HepG2 (cell line): ENCODE data around the gene NEUROG2. TPM values are rescaled to one million over a fixed set of nuclear protein-coding genes. Genes with fewer than 3 reads are reported as not detected.

Experiments
- ATAC-seq: fragments of 200-7000 bp; cut with Tn5 transposase; 3 replicates; pipeline ENCODE4 v1.9.1; 2020; ENCODE audit warnings: mild to moderate bottlenecking, moderate library complexity
- BruUV-seq: library from RNA; stranded (reverse); fragments of 400-500 nt; replicated peaks from 2 replicates; lab custom pipeline; 2021; lab: Mats Ljungman, UMichigan
- CTCF ChIA-PET: fragments of 300-600 bp; formaldehyde crosslinking; extraction: SDS; loops from one replicate; lab custom pipeline; 2021; ENCODE audit warnings: low total read pairs, inconsistent platforms, low intra/inter-chr PET ratio; lab: Yijun Ruan, JAX
- POLR2A ChIA-PET: fragments of 350-600 bp; sonication (Branson Sonifier 250); formaldehyde crosslinking; loops from one replicate; lab custom pipeline; 2020; ENCODE audit warnings: antibody characterized with exemption, inconsistent platforms; lab: Yijun Ruan, JAX
- DNase-seq: peaks from one replicate; pipeline ENCODE4 v3.0.0-alpha.2; 2015; ENCODE audit warnings: low spot score
- FAIRE-seq: peaks from 3 replicates; lab custom pipeline; 2011; peaks lifted over from hg19 to GRCh38; lab: Jason Lieb, UNC
- H2AFZ ChIP-seq: one replicate; pipeline ENCODE4 v1.6.1; 2011; ENCODE audit warnings: low read length, inconsistent platforms
- H3K27ac ChIP-seq: fragments of 300-600 bp; 3 replicates; pipeline ENCODE4 v1.8.0; 2011; ENCODE audit warnings: mixed run types, mild to moderate bottlenecking, mixed read lengths, low read length, inconsistent platforms; ENCODE audit not compliant: insufficient read depth; ENCODE audit errors: extremely low read length
- H3K27me3 ChIP-seq, 2 experiments: fragments of 200-600 bp in 1 of 2; 2 replicates in 1 of 2; 3 replicates in 1 of 2; pipeline versions ENCODE4 v1.6.0 to v1.8.0; 2011; ENCODE audit warnings: low read length in 2 of 2, mild to moderate bottlenecking in 2 of 2, moderate library complexity in 2 of 2, inconsistent platforms in 1 of 2; ENCODE audit not compliant: insufficient read depth in 2 of 2, control insufficient read depth in 1 of 2
- H3K36me3 ChIP-seq, 2 experiments: fragments of 200-600 bp in 1 of 2; replicated peaks in 1 of 2; 2 replicates in 1 of 2; 3 replicates in 1 of 2; pipeline versions ENCODE4 v1.5.1 to v1.8.0; 2011; ENCODE audit warnings: low read length in 2 of 2, inconsistent platforms in 1 of 2; ENCODE audit not compliant: insufficient read depth in 2 of 2, control insufficient read depth in 1 of 2
- H3K4me1 ChIP-seq: 2 replicates; pipeline ENCODE4 v1.5.1; 2012; ENCODE audit warnings: low read length, inconsistent platforms; ENCODE audit not compliant: insufficient read depth
- H3K4me2 ChIP-seq: 2 replicates; pipeline ENCODE4 v1.6.0; 2011; ENCODE audit warnings: low read depth, low read length, inconsistent platforms
- H3K4me3 ChIP-seq, 3 experiments: fragments of 200-600 bp in 1 of 3; sonication (generic), shearing (Covaris generic) in 1 of 3; replicated peaks in 1 of 3; 2 replicates each; pipeline ENCODE4 v1.5.1; 2011 to 2016; ENCODE audit warnings: low read length in 3 of 3, inconsistent platforms in 2 of 3, low read depth in 2 of 3, mild to moderate bottlenecking in 2 of 3, control low read depth in 1 of 3, mixed read lengths in 1 of 3; ENCODE audit not compliant: insufficient read depth in 1 of 3
- H3K79me2 ChIP-seq: one replicate; pipeline ENCODE4 v1.6.1; 2011; ENCODE audit warnings: low read length, inconsistent platforms; ENCODE audit not compliant: insufficient read depth
- H3K9ac ChIP-seq: 2 replicates; pipeline ENCODE4 v1.6.0; 2011; ENCODE audit warnings: mild to moderate bottlenecking, low read depth, low read length, inconsistent platforms; ENCODE audit not compliant: insufficient read depth
- H3K9me3 ChIP-seq: 2 replicates; pipeline ENCODE4 v1.5.1; 2012; ENCODE audit warnings: mild to moderate bottlenecking, low read length
- H4K20me1 ChIP-seq: 2 replicates; pipeline ENCODE4 v1.6.0; 2011; ENCODE audit warnings: inconsistent platforms, mild to moderate bottlenecking, low read length, moderate library complexity; ENCODE audit not compliant: insufficient read depth
- ARID3A ChIP-seq: IDR thresholded peaks from 2 replicates; pipeline ENCODE4 v1.6.1; 2012; ENCODE audit warnings: low read depth, low read length, improper control_type of control experiment
- CHCHD3 ChIP-seq: sonication (generic); formaldehyde crosslinking; IDR thresholded peaks from 2 replicates; pipeline ENCODE4 v1.8.0; 2022; ENCODE audit warnings: mild to moderate bottlenecking, missing genetic modification reagents, moderate library complexity
- GZF1 ChIP-seq: sonication (generic); formaldehyde crosslinking; IDR thresholded peaks from 2 replicates; pipeline ENCODE4 v1.5.1; 2020; ENCODE audit warnings: mild to moderate bottlenecking, missing genetic modification reagents
- HNRNPK ChIP-seq: fragments of 200-400 bp; formaldehyde crosslinking; IDR thresholded peaks from 2 replicates; pipeline ENCODE4 v1.6.1; 2018; ENCODE audit warnings: low read length, low read depth, moderate library complexity, mild to moderate bottlenecking; ENCODE audit not compliant: poor library complexity, severe bottlenecking
- JARID2 ChIP-seq: sonication (generic); formaldehyde crosslinking; IDR thresholded peaks from 2 replicates; pipeline ENCODE4 v1.8.1; 2023; ENCODE audit warnings: missing genetic modification reagents, inconsistent platforms; ENCODE audit not compliant: insufficient replicate concordance
- MBNL3 ChIP-seq: fragments of 250-450 bp; sonication (Bioruptor Pico); conservative IDR thresholded peaks from 2 replicates; pipeline ENCODE4 v1.8.0; 2022; ENCODE audit warnings: mild to moderate bottlenecking, inconsistent platforms
- NRL ChIP-seq: sonication (generic); formaldehyde crosslinking; IDR thresholded peaks from 2 replicates; pipeline ENCODE4 v1.5.0; 2020; ENCODE audit warnings: missing genetic modification reagents, mild to moderate bottlenecking, moderate library complexity, borderline replicate concordance
- TAF1 ChIP-seq: sonication (generic); formaldehyde crosslinking; IDR thresholded peaks from 2 replicates; pipeline ENCODE4 v1.4.0; 2020; ENCODE audit warnings: missing genetic modification reagents
- ZNF160 ChIP-seq: sonication (generic); formaldehyde crosslinking; IDR thresholded peaks from 2 replicates; pipeline ENCODE4 v1.8.0; 2022; ENCODE audit warnings: mild to moderate bottlenecking, inconsistent platforms, missing genetic modification reagents
- ZNF326 ChIP-seq: sonication (generic); formaldehyde crosslinking; IDR thresholded peaks from 2 replicates; pipeline ENCODE4 v1.4.0; 2020; ENCODE audit warnings: missing genetic modification reagents, borderline replicate concordance
- ZNF570 ChIP-seq: sonication (generic); formaldehyde crosslinking; IDR thresholded peaks from 2 replicates; pipeline ENCODE4 v1.4.0; 2020; ENCODE audit warnings: mild to moderate bottlenecking, missing genetic modification reagents, borderline replicate concordance
- ZZZ3 ChIP-seq: sonication (generic); formaldehyde crosslinking; IDR thresholded peaks from 2 replicates; pipeline ENCODE4 v1.4.0; 2020; ENCODE audit warnings: missing genetic modification reagents, mild to moderate bottlenecking, borderline replicate concordance
- WGBS: methylation state at CpG from one replicate; pipeline ENCODE4 v1.1.6; 2017; ENCODE audit warnings: low lambda C conversion rate; 5-methylcytosine and 5-hydroxymethylcytosine counted together
- in situ Hi-C: cut with HindIII; loops from 2 replicates; pipeline ENCODE4 v1.10.0; 2017; ENCODE audit warnings: low pct_unique_long_range_greater_than_20kb; ENCODE audit not compliant: extremely low pct_ligation_motif_present
- intact Hi-C: fragments of 100-400 bp; cut with micrococcal nuclease; formaldehyde crosslinking; loops from one replicate; pipeline ENCODE4 v1.10.0; 2022; ENCODE audit not compliant: unreplicated experiment
- polyA plus RNA-seq, 8 experiments: library from polyadenylated mRNA; depleted of rRNA in 3 of 8; stranded (reverse) in 7 of 8; unstranded in 1 of 8; fragments of >200 nt; fragmentation: Illumina TruSeq in 4 of 8; extraction: Trizol in 4 of 8; gene quantifications; 2 replicates each; pipeline versions ENCODE4 v1.2.1 to v1.2.3, GENCODE V29; 2011 to 2016; ENCODE audit warnings: low read depth in 4 of 8, missing spikeins in 1 of 8, mixed read lengths in 1 of 8; ENCODE audit not compliant: insufficient read depth in 1 of 8
- total RNA-seq, 5 experiments: library from RNA; depleted of rRNA; stranded (reverse); fragments of >200 nt; fragmentation: Illumina TruSeq; extraction: Trizol; gene quantifications; 2 replicates each; pipeline ENCODE4 v1.2.3, GENCODE V29; 2016; ENCODE audit warnings: low read depth in 1 of 5
- TF ChIP-seq, protein P1 (sequence below): IDR thresholded peaks from 2 replicates; pipeline ENCODE4 v1.4.0; 2020; ENCODE audit warnings: mild to moderate bottlenecking, missing genetic modification reagents
- TF ChIP-seq, protein P2 (sequence below): sonication (generic); formaldehyde crosslinking; IDR thresholded peaks from 2 replicates; pipeline ENCODE4 v1.4.0; 2020; ENCODE audit warnings: missing genetic modification reagents
- TF ChIP-seq, protein P3 (sequence below): sonication (generic); formaldehyde crosslinking; IDR thresholded peaks from 2 replicates; pipeline ENCODE4 v1.4.0; 2020; ENCODE audit warnings: mild to moderate bottlenecking, missing genetic modification reagents

NEUROG2 gene
- total and polyA plus RNA-seq, 2 of the 13 experiments (the other 11 are each of a cell fraction or from before 2014, with no cell fraction given) = not detected

DNA sequence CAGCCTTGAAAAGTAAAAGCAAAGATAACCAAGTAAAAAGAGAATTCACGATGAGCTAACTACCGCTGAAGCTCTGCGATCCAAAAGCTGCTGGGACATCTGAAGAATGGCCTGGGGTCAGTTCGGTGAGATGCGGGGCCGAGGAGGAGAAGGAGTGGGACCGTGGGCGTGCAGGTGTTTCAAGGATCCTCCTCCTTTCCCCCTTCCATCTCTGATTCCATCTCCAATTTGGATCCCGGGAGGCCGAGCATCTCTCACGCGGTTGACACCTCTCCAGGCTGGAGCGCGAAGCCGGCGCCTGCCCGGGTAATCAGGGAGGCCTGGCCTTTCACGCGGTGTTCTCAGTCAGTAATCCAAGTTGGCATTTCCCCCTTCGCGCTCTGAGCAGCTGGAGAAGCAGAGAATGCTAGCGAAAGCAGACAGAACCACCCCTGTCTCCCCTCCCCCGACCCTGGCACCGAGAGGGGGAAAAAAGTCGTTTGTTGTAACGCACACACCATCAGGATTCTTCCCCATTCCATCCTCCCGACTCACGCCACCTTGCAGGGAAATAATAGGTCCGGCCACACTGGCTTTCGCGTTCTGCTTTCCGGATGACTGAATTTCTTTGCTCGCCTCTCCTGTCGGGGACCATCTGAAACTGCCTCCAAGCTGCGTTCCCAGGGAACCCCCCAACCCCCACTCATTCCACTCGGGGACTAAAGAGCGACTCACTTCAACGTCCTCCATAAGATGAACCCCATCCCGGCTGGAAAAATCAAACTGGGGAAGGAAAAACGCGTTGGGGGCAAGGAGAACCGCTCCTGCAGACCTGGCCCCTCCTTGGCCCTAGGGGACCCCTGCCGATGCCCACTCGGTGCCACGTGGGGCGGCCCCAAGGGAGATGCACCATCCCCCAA lies 6.5 kb downstream of the NEUROG2 start:
- in situ Hi-C loops = no loop called here
- no peak overlapping the region for H3K9ac ChIP-seq
- H3K4me1 ChIP-seq = peaks cover 3% of the 10 kb centered on the region; the same call in 1 of the 2 replicates
- POLR2A ChIA-PET = no interaction called here
- intact Hi-C loops = loop anchor here (10.0 kb wide), 1 partner anchor 105 kb away; no protein-coding TSS in a partner anchor
- WGBS = 36% methylated on average over 44 of the region's 46 CpGs
- no peaks in the 10 kb centered on the region for H3K36me3 ChIP-seq
- no peaks in the 10 kb centered on the region for H3K9me3 ChIP-seq
- DNase-seq (no peak), ATAC-seq (no peak), FAIRE-seq (no peak)
- H3K79me2 ChIP-seq = no peaks in the 10 kb centered on the region
- H3K4me2 ChIP-seq = no peak overlapping the region
- no TSS peak for BruUV-seq
- H3K27me3 ChIP-seq = peaks cover 2 to 45% of the 10 kb centered on the region in 2 experiments; a peak in 3 of 5 replicates
- H3K27ac ChIP-seq = no peak overlapping the region
- no peak overlapping the region for H3K4me3 ChIP-seq
- CTCF ChIA-PET = no interaction called here
- H2AFZ ChIP-seq = no peak overlapping the region
- H4K20me1 ChIP-seq = no peaks in the 10 kb centered on the region
- TF ChIP-seq, protein P1, sequence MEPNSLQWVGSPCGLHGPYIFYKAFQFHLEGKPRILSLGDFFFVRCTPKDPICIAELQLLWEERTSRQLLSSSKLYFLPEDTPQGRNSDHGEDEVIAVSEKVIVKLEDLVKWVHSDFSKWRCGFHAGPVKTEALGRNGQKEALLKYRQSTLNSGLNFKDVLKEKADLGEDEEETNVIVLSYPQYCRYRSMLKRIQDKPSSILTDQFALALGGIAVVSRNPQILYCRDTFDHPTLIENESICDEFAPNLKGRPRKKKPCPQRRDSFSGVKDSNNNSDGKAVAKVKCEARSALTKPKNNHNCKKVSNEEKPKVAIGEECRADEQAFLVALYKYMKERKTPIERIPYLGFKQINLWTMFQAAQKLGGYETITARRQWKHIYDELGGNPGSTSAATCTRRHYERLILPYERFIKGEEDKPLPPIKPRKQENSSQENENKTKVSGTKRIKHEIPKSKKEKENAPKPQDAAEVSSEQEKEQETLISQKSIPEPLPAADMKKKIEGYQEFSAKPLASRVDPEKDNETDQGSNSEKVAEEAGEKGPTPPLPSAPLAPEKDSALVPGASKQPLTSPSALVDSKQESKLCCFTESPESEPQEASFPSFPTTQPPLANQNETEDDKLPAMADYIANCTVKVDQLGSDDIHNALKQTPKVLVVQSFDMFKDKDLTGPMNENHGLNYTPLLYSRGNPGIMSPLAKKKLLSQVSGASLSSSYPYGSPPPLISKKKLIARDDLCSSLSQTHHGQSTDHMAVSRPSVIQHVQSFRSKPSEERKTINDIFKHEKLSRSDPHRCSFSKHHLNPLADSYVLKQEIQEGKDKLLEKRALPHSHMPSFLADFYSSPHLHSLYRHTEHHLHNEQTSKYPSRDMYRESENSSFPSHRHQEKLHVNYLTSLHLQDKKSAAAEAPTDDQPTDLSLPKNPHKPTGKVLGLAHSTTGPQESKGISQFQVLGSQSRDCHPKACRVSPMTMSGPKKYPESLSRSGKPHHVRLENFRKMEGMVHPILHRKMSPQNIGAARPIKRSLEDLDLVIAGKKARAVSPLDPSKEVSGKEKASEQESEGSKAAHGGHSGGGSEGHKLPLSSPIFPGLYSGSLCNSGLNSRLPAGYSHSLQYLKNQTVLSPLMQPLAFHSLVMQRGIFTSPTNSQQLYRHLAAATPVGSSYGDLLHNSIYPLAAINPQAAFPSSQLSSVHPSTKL = no peak
- TF ChIP-seq, protein P2, sequence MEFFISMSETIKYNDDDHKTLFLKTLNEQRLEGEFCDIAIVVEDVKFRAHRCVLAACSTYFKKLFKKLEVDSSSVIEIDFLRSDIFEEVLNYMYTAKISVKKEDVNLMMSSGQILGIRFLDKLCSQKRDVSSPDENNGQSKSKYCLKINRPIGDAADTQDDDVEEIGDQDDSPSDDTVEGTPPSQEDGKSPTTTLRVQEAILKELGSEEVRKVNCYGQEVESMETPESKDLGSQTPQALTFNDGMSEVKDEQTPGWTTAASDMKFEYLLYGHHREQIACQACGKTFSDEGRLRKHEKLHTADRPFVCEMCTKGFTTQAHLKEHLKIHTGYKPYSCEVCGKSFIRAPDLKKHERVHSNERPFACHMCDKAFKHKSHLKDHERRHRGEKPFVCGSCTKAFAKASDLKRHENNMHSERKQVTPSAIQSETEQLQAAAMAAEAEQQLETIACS (CRISPR knock-in tag) = no peak
- TF ChIP-seq CHCHD3 (no peak), JARID2 (CRISPR knock-in tag) (no peak), TAF1 (CRISPR knock-in tag) (no peak), NRL (CRISPR knock-in tag) (no peak), MBNL3 (CRISPR knock-in tag) (no peak), ARID3A (no peak), ZNF326 (no peak), ZNF570 (no peak), HNRNPK (no peak), ZZZ3 (CRISPR knock-in tag) (no peak), GZF1 (CRISPR knock-in tag) (no peak), ZNF160 (CRISPR knock-in tag) (no peak)
- TF ChIP-seq, protein P3, sequence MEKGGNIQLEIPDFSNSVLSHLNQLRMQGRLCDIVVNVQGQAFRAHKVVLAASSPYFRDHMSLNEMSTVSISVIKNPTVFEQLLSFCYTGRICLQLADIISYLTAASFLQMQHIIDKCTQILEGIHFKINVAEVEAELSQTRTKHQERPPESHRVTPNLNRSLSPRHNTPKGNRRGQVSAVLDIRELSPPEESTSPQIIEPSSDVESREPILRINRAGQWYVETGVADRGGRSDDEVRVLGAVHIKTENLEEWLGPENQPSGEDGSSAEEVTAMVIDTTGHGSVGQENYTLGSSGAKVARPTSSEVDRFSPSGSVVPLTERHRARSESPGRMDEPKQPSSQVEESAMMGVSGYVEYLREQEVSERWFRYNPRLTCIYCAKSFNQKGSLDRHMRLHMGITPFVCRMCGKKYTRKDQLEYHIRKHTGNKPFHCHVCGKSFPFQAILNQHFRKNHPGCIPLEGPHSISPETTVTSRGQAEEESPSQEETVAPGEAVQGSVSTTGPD (CRISPR knock-in tag) = no peak
